Measurements from ENCODE around the gene STARD6.
"Not testable (repeated sequence)": the region's sequence is repeated elsewhere in the genome, so short reads cannot be mapped to it uniquely, and the experiment has no call there.

The STARD6 gene

DNA sequence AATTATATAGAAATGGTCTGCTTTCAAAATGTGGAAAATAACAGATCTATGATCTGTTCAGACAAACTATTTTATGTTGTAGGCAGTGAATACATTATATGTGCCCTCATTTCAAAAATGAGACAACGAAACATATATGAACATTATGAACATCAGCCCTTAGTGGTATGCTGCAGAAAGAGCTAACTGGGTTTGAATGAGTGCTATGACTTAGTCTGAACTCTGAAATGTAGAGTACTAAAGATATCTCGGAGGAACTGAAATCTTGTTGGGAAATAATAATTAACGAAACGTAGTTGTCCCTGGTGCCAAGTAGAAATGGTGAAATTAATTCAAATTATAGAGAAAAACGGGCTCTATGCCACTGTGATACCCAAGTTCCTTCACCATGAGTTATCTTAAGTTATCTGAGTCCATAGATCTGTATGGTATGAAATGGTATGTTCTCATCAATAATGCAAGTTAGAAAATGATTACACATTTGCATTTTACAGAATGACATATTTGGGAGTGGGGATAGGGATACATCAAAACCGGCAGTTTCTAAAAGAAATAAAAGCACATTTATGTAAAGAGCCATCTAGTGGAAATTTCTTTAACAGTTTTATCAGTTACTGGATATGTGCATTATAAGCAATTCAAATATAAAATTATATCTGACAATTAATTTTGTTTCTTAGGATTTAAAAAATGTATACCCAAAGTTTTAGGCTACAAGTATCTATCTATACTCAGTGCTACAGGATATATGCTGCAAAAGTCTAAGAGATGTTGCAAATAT is 26.7 kb downstream of the STARD6 start:
- Histone ChIP-seq H3K27me3 (ENCODE audit: control insufficient read depth, insufficient read depth, low read length) (no peaks in the 10 kb centered on the region), H3K9me3 (ENCODE audit: control insufficient read depth, insufficient read depth, low read length) (no peaks in the 10 kb centered on the region), H3K36me3 (ENCODE audit: control insufficient read depth, insufficient read depth, low read length) (no peaks in the 10 kb centered on the region), H3K4me3 (ENCODE audit: low read depth, low read length) (no peak overlapping the region), H3K4me1 (ENCODE audit: control insufficient read depth, insufficient read depth, low read length) (no peaks in the 10 kb centered on the region), H3K9ac (ENCODE audit: low read depth, low read length) (no peak overlapping the region)

GRCh38 chr18:54329787-54330186 is 27.9 kb downstream of the STARD6 start:
- no peaks in the 10 kb centered on the region for H3K4me1 ChIP-seq (ENCODE audit: control insufficient read depth, insufficient read depth, low read length)
- no peak overlapping the region for H3K9ac ChIP-seq (ENCODE audit: low read depth, low read length)
- H3K9me3 ChIP-seq (ENCODE audit: control insufficient read depth, insufficient read depth, low read length): no peaks in the 10 kb centered on the region
- H3K27me3 ChIP-seq (ENCODE audit: control insufficient read depth, insufficient read depth, low read length): no peaks in the 10 kb centered on the region
- no peaks in the 10 kb centered on the region for H3K36me3 ChIP-seq (ENCODE audit: control insufficient read depth, insufficient read depth, low read length)
- no peak overlapping the region for H3K4me3 ChIP-seq (ENCODE audit: low read depth, low read length)

GRCh38 chr18:54327818-54328217 is 29.8 kb downstream of the STARD6 start:
- no peak overlapping the region for H3K9ac ChIP-seq (ENCODE audit: low read depth, low read length)
- no peak overlapping the region for H3K4me3 ChIP-seq (ENCODE audit: low read depth, low read length)
- no peaks in the 10 kb centered on the region for H3K9me3 ChIP-seq (ENCODE audit: control insufficient read depth, insufficient read depth, low read length)
- no peaks in the 10 kb centered on the region for H3K36me3 ChIP-seq (ENCODE audit: control insufficient read depth, insufficient read depth, low read length)
- H3K4me1 ChIP-seq (ENCODE audit: control insufficient read depth, insufficient read depth, low read length): no peaks in the 10 kb centered on the region
- no peaks in the 10 kb centered on the region for H3K27me3 ChIP-seq (ENCODE audit: control insufficient read depth, insufficient read depth, low read length)

- no peak overlapping the region for H3K9ac ChIP-seq (ENCODE audit: low read depth, low read length)
Measured at GRCh38 chr18:54323970-54324369, 33.7 kb downstream of the STARD6 start.

DNA sequence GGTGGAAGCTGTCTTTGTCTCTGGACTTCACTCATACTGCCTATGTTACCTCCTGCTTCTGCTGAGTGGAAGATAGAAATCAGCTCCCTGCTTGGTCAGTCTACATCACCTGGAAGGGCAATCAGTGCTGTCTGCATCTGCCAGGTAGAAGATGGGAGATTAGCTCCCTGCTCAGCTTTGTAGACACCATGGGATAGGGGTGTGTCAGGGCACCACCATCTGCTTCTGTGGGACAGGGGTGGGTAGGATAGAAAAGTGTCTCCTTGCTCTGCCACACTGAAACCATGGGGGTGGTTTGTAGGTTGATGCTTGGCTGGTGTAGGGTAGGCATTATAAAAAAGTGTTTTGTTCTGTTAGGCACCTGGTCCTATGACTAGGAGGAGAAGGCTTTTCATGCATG is 34.1 kb downstream of the STARD6 start:
- Histone ChIP-seq H3K27me3 (ENCODE audit: control insufficient read depth, insufficient read depth, low read length) (no peaks in the 10 kb centered on the region), H3K4me1 (ENCODE audit: control insufficient read depth, insufficient read depth, low read length) (peaks cover 9% of the 10 kb centered on the region), H3K4me3 (ENCODE audit: low read depth, low read length) (no peak overlapping the region), H3K9ac (ENCODE audit: low read depth, low read length) (no peak overlapping the region), H3K36me3 (ENCODE audit: control insufficient read depth, insufficient read depth, low read length) (no peaks in the 10 kb centered on the region), H3K9me3 (ENCODE audit: control insufficient read depth, insufficient read depth, low read length) (no peaks in the 10 kb centered on the region)

More at GRCh38 chr18:54323970-54324369, 33.7 kb downstream of the STARD6 start:
- Histone ChIP-seq H3K4me1 (ENCODE audit: control insufficient read depth, insufficient read depth, low read length) (peaks cover 9% of the 10 kb centered on the region), H3K27me3 (ENCODE audit: control insufficient read depth, insufficient read depth, low read length) (no peaks in the 10 kb centered on the region), H3K4me3 (ENCODE audit: low read depth, low read length) (no peak overlapping the region), H3K36me3 (ENCODE audit: control insufficient read depth, insufficient read depth, low read length) (no peaks in the 10 kb centered on the region), H3K9me3 (ENCODE audit: control insufficient read depth, insufficient read depth, low read length) (no peaks in the 10 kb centered on the region)

DNA sequence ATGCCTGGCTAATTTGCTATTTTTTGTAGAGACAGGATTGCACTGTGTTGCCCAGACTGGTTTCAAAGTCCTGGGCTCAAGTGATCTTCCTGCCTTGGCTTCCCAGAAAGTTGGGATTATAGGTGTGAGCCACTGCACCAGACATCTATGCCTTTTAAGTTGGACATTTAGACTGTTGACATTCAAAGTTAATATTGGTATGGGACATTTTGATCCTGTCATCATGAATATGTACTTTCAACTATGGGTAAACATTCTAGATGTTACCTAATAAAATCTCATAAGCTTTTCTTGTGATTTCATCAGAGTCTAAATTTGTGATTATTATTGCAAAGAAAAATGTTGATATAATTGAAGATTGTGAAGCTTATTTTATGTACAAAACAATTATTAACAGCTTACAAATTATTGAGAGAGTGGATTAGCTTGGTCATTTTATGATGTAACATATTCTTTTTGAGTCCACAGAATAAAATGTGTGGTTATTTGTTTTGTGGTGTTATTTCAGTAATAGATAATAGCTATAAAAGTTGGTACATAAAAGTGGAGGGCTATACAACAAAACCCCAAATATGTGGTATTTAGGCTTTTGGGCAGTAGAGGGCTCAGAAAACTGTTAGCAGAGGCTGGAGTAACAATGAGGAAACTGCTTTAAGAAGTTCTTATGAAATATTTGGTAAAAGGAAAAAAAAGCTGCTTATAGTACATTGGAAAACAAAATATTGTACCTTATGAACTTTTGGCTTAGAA is 41.4 kb downstream of the STARD6 start:
- H3K36me3 ChIP-seq (ENCODE audit: control insufficient read depth, insufficient read depth, low read length): no peaks in the 10 kb centered on the region
- H3K9ac ChIP-seq (ENCODE audit: low read depth, low read length): no peak overlapping the region
- H3K4me1 ChIP-seq (ENCODE audit: control insufficient read depth, insufficient read depth, low read length): peaks cover 9% of the 10 kb centered on the region
- no peak overlapping the region for H3K4me3 ChIP-seq (ENCODE audit: low read depth, low read length)
- no peaks in the 10 kb centered on the region for H3K9me3 ChIP-seq (ENCODE audit: control insufficient read depth, insufficient read depth, low read length)
- no peaks in the 10 kb centered on the region for H3K27me3 ChIP-seq (ENCODE audit: control insufficient read depth, insufficient read depth, low read length)

GRCh38 chr18:54309564-54309963 is 48.1 kb downstream of the STARD6 start:
- not testable (repeated sequence) for H3K36me3 ChIP-seq (ENCODE audit: control insufficient read depth, insufficient read depth, low read length); H3K4me1 ChIP-seq (ENCODE audit: control insufficient read depth, insufficient read depth, low read length); H3K27me3 ChIP-seq (ENCODE audit: control insufficient read depth, insufficient read depth, low read length); H3K4me3 ChIP-seq (ENCODE audit: low read depth, low read length); H3K9me3 ChIP-seq (ENCODE audit: control insufficient read depth, insufficient read depth, low read length); H3K9ac ChIP-seq (ENCODE audit: low read depth, low read length)

- H3K9ac ChIP-seq (ENCODE audit: low read depth, low read length): no peak overlapping the region
- H3K9me3 ChIP-seq (ENCODE audit: control insufficient read depth, insufficient read depth, low read length): no peaks in the 10 kb centered on the region
- no peaks in the 10 kb centered on the region for H3K36me3 ChIP-seq (ENCODE audit: control insufficient read depth, insufficient read depth, low read length)
- no peaks in the 10 kb centered on the region for H3K27me3 ChIP-seq (ENCODE audit: control insufficient read depth, insufficient read depth, low read length)
- no peak overlapping the region for H3K4me3 ChIP-seq (ENCODE audit: low read depth, low read length)
- H3K4me1 ChIP-seq (ENCODE audit: control insufficient read depth, insufficient read depth, low read length): no peaks in the 10 kb centered on the region
Measured at GRCh38 chr18:54303408-54303807, 54.2 kb downstream of the STARD6 start.

DNA sequence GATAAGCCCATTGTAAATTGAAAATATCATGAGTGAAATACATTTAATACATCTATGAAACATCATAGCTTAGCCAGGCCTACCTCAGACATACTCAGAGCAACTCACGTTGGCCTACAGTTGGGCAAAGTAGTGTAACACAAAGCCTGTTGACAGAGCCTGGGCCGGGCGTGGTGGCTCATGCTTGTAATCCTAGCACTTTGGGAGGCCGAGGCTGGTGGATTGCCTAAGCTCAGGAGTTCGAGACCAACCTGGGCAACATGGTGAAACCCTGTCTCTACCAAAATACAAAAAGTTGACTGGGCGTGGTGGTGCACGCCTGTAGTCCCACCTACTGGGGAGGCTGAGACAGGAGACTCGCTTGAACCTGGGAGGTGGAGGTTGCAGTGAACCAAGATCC is 58.7 kb downstream of the STARD6 start:
- H3K9ac ChIP-seq (ENCODE audit: low read depth, low read length); H3K9me3 ChIP-seq (ENCODE audit: control insufficient read depth, insufficient read depth, low read length); H3K4me3 ChIP-seq (ENCODE audit: low read depth, low read length); H3K36me3 ChIP-seq (ENCODE audit: control insufficient read depth, insufficient read depth, low read length); H3K4me1 ChIP-seq (ENCODE audit: control insufficient read depth, insufficient read depth, low read length); H3K27me3 ChIP-seq (ENCODE audit: control insufficient read depth, insufficient read depth, low read length): not testable (repeated sequence)

DNA sequence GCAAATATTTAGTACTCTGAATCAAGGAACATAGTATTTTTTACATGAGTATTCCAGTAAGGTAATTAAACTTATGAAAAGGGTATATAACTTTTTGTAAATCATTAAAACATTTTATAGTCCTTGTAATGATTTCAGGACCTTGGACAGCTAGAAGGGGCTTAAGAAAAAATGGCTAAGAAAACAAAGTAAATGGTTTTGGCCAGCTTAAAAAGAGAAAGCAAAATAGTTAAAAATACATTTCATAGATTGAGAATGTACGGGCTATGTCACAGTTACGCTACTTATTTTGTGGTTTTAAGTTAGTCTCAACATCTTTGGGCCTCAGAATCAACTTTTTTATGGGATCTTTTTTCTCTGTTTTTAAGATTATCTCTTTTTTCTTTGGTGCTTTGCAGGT is 61.6 kb downstream of the STARD6 start:
- Histone ChIP-seq H3K9me3 (ENCODE audit: control insufficient read depth, insufficient read depth, low read length) (no peaks in the 10 kb centered on the region), H3K4me3 (ENCODE audit: low read depth, low read length) (no peak overlapping the region), H3K9ac (ENCODE audit: low read depth, low read length) (no peak overlapping the region), H3K36me3 (ENCODE audit: control insufficient read depth, insufficient read depth, low read length) (no peaks in the 10 kb centered on the region), H3K27me3 (ENCODE audit: control insufficient read depth, insufficient read depth, low read length) (no peaks in the 10 kb centered on the region), H3K4me1 (ENCODE audit: control insufficient read depth, insufficient read depth, low read length) (no peaks in the 10 kb centered on the region)

- no peaks in the 10 kb centered on the region for H3K27me3 ChIP-seq (ENCODE audit: control insufficient read depth, insufficient read depth, low read length)
- H3K36me3 ChIP-seq (ENCODE audit: control insufficient read depth, insufficient read depth, low read length): no peaks in the 10 kb centered on the region
- H3K4me1 ChIP-seq (ENCODE audit: control insufficient read depth, insufficient read depth, low read length): no peaks in the 10 kb centered on the region
- H3K4me3 ChIP-seq (ENCODE audit: low read depth, low read length): no peak overlapping the region
- no peaks in the 10 kb centered on the region for H3K9me3 ChIP-seq (ENCODE audit: control insufficient read depth, insufficient read depth, low read length)
- H3K9ac ChIP-seq (ENCODE audit: low read depth, low read length): no peak overlapping the region
Measured at GRCh38 chr18:54294274-54294673, 63.4 kb downstream of the STARD6 start.
